ENCODE data around the gene RARA. TPM values are rescaled to one million over a fixed set of nuclear protein-coding genes. Genes with fewer than 3 reads are reported as not detected.
"Not testable (repeated sequence)": the region's sequence is repeated elsewhere in the genome, so short reads cannot be mapped to it uniquely, and the experiment has no call there.

The RARA gene
- total and polyA plus RNA-seq, 2 of the 4 experiments (the other 2 are of a cell fraction): 9.0 to 12.7 TPM

- in situ Hi-C loops (cut with MboI; ENCODE audit: low sequenced_read_pairs): loop anchor here (25.0 kb wide), 2 partner anchors 415 to 1290 kb away; partner anchors contain the start of genes KRT27 and KRT28
- H3K27me3 ChIP-seq (ENCODE audit: control insufficient read depth, insufficient read depth, low read length); dilution Hi-C loops (cut with HindIII; ENCODE audit: low sequenced_read_pairs, unreplicated experiment); H3K79me1 ChIP-seq (ENCODE audit: low read depth in 1 of 2, low read length in 2 of 2); H2BK15ac ChIP-seq (ENCODE audit: low read depth, low read length); intact Hi-C loops (cut with micrococcal nuclease); H3K9ac ChIP-seq (ENCODE audit: low read depth, low read length); H4K20me1 ChIP-seq (ENCODE audit: insufficient read depth, low read length); H4K91ac ChIP-seq (ENCODE audit: insufficient read depth, low read depth, low read length); H3K27ac ChIP-seq (ENCODE audit: insufficient read depth, low read length); CTCF ChIA-PET; H3K9me3 ChIP-seq (ENCODE audit: control insufficient read depth, insufficient read depth, low read length); H3K36me3 ChIP-seq (ENCODE audit: control insufficient read depth, insufficient read depth, low read length); H4K5ac ChIP-seq (ENCODE audit: low read depth, low read length); H4K8ac ChIP-seq (ENCODE audit: low read depth in 2 of 2, low read length in 2 of 2); H2AFZ ChIP-seq (replicated peaks; ENCODE audit: low read length, poor library complexity); H3K14ac ChIP-seq (replicated peaks; ENCODE audit: low read depth, low read length); H3K9me1 ChIP-seq (ENCODE audit: insufficient read depth, low read length); H3K56ac ChIP-seq (ENCODE audit: extremely low read depth, insufficient read depth, low read length); POLR2A ChIA-PET (ENCODE audit: unreplicated experiment); H2AK5ac ChIP-seq (ENCODE audit: low read depth, low read length); ATAC-seq (ENCODE audit: low read depth); H3K4me1 ChIP-seq (ENCODE audit: control insufficient read depth, insufficient read depth, low read length); H3K4me3 ChIP-seq (ENCODE audit: insufficient read depth, low read depth, low read length); H3K4me2 ChIP-seq (ENCODE audit: low read depth, low read length); H2BK5ac ChIP-seq (ENCODE audit: low read depth, low read length, poor library complexity, severe bottlenecking); H3K18ac ChIP-seq (ENCODE audit: low read depth, low read length); H2BK20ac ChIP-seq (ENCODE audit: low read depth, low read length); DNase-seq; H2BK120ac ChIP-seq (ENCODE audit: low read depth, low read length); H2AK9ac ChIP-seq (replicated peaks; ENCODE audit: low read depth, low read length, poor library complexity); H3K23ac ChIP-seq (ENCODE audit: low read depth, low read length); BruUV-seq (replicated peaks); H3K4ac ChIP-seq (ENCODE audit: low read depth, low read length): not testable (repeated sequence)
- WGBS, 2 experiments (ENCODE audit: extremely low coverage in 2 of 2, insufficient read length in 1 of 2): 60% methylated on average over 1 of the region's 4 CpGs; no CpG with 5 or more reads in 1 of the 2 experiments
These were observed 63.7 kb downstream of the RARA start for GRCh38 chr17:40372644-40373043.

Data from IMR-90 (cell line).